Measurements from ENCODE around the gene SCG5.

SCG5 gene

GRCh38 chr15:32682569-32682968 lies 41.1 kb downstream of the SCG5 start:
- in situ Hi-C loops (cut with MboI; ENCODE audit: low sequenced_read_pairs, unreplicated experiment): no loop called here
- TF ChIP-seq CTCF (IDR thresholded peaks at IDR 0.05; ENCODE audit: borderline replicate concordance, control extremely low read depth, extremely low read depth, insufficient read depth, missing control alignments): no peak
- DNase-seq (ENCODE audit: low spot score): no peak

GRCh38 chr15:32682977-32683630 lies 41.6 kb downstream of the SCG5 start:
- no peak for DNase-seq (ENCODE audit: low spot score)
- in situ Hi-C loops (cut with MboI; ENCODE audit: low sequenced_read_pairs, unreplicated experiment): no loop called here
- TF ChIP-seq CTCF (IDR thresholded peaks at IDR 0.05; ENCODE audit: borderline replicate concordance, control extremely low read depth, extremely low read depth, insufficient read depth, missing control alignments): no peak

DNA sequence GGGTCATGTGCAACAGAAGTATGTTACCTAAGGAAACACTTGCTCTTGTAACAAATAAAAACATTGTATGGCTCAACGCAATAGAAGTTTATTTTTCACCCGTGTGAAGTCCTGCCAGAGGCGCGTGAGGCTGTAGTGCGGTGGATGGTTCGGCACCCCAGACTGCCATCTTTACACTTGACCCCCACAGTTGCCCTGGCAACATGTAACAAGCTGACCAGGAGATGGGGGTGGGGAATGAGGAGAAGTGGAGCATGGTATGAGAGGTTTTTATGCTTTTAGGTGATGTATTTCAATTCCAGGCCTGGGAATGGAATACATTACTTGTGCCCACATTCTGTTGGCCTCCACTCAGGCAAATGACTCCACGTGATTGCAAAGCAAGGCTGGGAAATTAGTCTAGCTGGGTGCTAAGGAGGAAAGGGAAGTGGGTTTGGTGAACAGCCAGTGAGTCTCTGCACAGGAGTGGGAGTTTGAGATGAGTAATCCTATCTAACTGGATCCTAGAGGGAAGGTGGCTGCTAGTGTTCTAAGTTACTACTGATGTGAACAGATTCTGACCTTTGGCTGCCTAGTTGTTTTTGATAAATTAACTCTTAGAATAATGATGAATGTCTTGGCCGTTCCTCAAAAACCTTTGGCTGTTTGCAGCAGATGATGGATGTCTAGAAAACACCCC lies 42.5 kb downstream of the SCG5 start:
- TF ChIP-seq CTCF (IDR thresholded peaks at IDR 0.05; ENCODE audit: borderline replicate concordance, control extremely low read depth, extremely low read depth, insufficient read depth, missing control alignments): no peak
- in situ Hi-C loops (cut with MboI; ENCODE audit: low sequenced_read_pairs, unreplicated experiment): no loop called here
- DNase-seq (ENCODE audit: low spot score): no peak

GRCh38 chr15:32685576-32685975 lies 44.1 kb downstream of the SCG5 start:
- no peak for DNase-seq (ENCODE audit: low spot score)
- in situ Hi-C loops (cut with MboI; ENCODE audit: low sequenced_read_pairs, unreplicated experiment): no loop called here
- no peak for TF ChIP-seq CTCF (IDR thresholded peaks at IDR 0.05; ENCODE audit: borderline replicate concordance, control extremely low read depth, extremely low read depth, insufficient read depth, missing control alignments)

DNA sequence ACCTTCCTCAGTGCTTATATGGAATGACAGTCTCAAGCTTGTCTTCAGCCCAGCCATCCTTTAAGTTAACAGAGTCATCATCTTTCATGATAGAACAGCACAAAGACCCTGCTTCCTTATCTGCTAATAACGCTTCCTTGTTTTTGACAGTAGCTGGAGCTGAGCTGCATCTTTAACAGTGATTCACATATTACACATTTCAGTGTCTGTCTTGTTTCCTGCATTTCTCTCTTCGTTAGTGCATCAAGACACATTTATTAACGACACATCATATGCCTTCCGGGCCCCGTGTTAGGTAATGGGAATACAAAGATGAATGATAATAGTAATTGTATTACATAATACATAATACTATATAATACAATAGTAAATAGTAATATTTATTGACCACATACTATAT lies 46.0 kb downstream of the SCG5 start:
- TF ChIP-seq CTCF (IDR thresholded peaks at IDR 0.05; ENCODE audit: borderline replicate concordance, control extremely low read depth, extremely low read depth, insufficient read depth, missing control alignments): no peak
- in situ Hi-C loops (cut with MboI; ENCODE audit: low sequenced_read_pairs, unreplicated experiment): no loop called here
- DNase-seq (ENCODE audit: low spot score): no peak

DNA sequence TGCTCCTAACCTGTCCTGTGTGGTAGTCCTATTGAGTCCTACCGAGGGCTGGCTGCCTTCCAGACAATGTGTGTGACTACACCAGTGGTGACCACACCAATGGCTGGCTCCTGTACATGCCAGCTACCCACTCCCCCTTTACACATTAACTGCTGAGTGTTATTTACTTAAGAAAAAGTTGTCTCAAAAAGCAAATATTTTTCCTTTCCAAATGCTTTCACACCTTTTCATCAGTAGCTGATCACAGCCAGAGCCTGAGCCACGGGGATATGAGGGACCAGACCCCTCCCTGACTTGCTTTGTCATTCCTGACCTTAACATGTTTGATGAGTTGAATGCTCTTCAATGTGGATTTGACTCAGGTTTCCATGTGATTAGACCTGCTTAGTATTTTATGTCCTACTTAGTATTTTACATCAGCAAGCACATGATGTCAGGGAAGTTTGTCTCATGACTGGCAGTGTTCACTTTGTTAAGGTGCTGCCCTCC lies 46.7 kb downstream of the SCG5 start:
- TF ChIP-seq CTCF (IDR thresholded peaks at IDR 0.05; ENCODE audit: borderline replicate concordance, control extremely low read depth, extremely low read depth, insufficient read depth, missing control alignments): no peak
- no peak for DNase-seq (ENCODE audit: low spot score)
- in situ Hi-C loops (cut with MboI; ENCODE audit: low sequenced_read_pairs, unreplicated experiment): no loop called here
